C4-2B (cell line): Measurements from ENCODE around the gene PRIM2.
"Not testable (repeated sequence)": the region's sequence is repeated elsewhere in the genome, so short reads cannot be mapped to it uniquely, and the experiment has no call there.

ENCODE experiments used
- CTCF ChIP-seq: fragments of 450-650 bp; conservative IDR thresholded peaks from 2 replicates; pipeline ENCODE4 v1.5.1; 2017; ENCODE audit warnings: mild to moderate bottlenecking
- ZFX ChIP-seq: fragments of 450-650 bp; IDR thresholded peaks from 2 replicates; pipeline ENCODE4 v1.6.1; 2017

- TF ChIP-seq CTCF, ZFX: not testable (repeated sequence)
Observed at GRCh38 chr6:57572844-57573243, 255.4 kb downstream of the PRIM2 start.
